SK-MEL-5 (cell line): Measurements from ENCODE around the gene TRIM16. TPM values are rescaled to one million over a fixed set of nuclear protein-coding genes. Genes with fewer than 3 reads are reported as not detected.
"Not testable (repeated sequence)": the region's sequence is repeated elsewhere in the genome, so short reads cannot be mapped to it uniquely, and the experiment has no call there.

Source experiments
- DNase-seq: peaks from one replicate; pipeline ENCODE4 v3.0.0-alpha.2; 2016; ENCODE audit warnings: low read depth, low spot score
- in situ Hi-C: cut with HindIII; loops from 2 replicates; pipeline ENCODE4 v1.10.0; 2016; ENCODE audit warnings: low sequenced_read_pairs, high pct_unique_total_duplicates, low pct_unique_long_range_greater_than_20kb
- total RNA-seq: library from RNA; depleted of rRNA; stranded (reverse); fragments of >200 nt; shearing (Covaris generic); gene quantifications from 2 replicates; pipeline ENCODE4 v1.2.3, GENCODE V29; 2014

Gene TRIM16
- total RNA-seq, 1 experiment from 2014 or later = 29.8 TPM

- in situ Hi-C loops, DNase-seq: not testable (repeated sequence)
These were observed 42.1 kb downstream of the TRIM16 start for GRCh38 chr17:15642014-15642413.

GRCh38 chr17:15630930-15631453, 53.1 kb downstream of the TRIM16 start:
- in situ Hi-C loops, DNase-seq: not testable (repeated sequence)

- DNase-seq, in situ Hi-C loops: not testable (repeated sequence)
These were observed 54.1 kb downstream of the TRIM16 start for GRCh38 chr17:15629991-15630390.

- in situ Hi-C loops, DNase-seq: not testable (repeated sequence)
These were observed 60.4 kb downstream of the TRIM16 start for GRCh38 chr17:15623661-15624209.

- in situ Hi-C loops, DNase-seq: not testable (repeated sequence)
These were observed 60.9 kb downstream of the TRIM16 start for GRCh38 chr17:15623255-15623654.

- in situ Hi-C loops, DNase-seq: not testable (repeated sequence)
These were observed 62.0 kb downstream of the TRIM16 start for GRCh38 chr17:15622124-15622523.

GRCh38 chr17:15619331-15620058, 64.6 kb downstream of the TRIM16 start, which contains the start of gene FBXW10B:
FBXW10B (minus strand) TSS chr17:15619704; CDS start chr17:15619512, 192 bp downstream.
- in situ Hi-C loops, DNase-seq: not testable (repeated sequence)

- DNase-seq, in situ Hi-C loops: not testable (repeated sequence)
These were observed 67.3 kb downstream of the TRIM16 start for GRCh38 chr17:15616828-15617227.

- DNase-seq, in situ Hi-C loops: not testable (repeated sequence)
These were observed 68.3 kb downstream of the TRIM16 start for GRCh38 chr17:15615850-15616249.

- in situ Hi-C loops, DNase-seq: not testable (repeated sequence)
These were observed 71.0 kb downstream of the TRIM16 start for GRCh38 chr17:15613111-15613510.

- DNase-seq, in situ Hi-C loops: not testable (repeated sequence)
These were observed 91.2 kb downstream of the TRIM16 start for GRCh38 chr17:15592960-15593359.

- in situ Hi-C loops, DNase-seq: not testable (repeated sequence)
These were observed 92.1 kb downstream of the TRIM16 start for GRCh38 chr17:15591986-15592385.

GRCh38 chr17:15590844-15591243, 93.3 kb downstream of the TRIM16 start:
- in situ Hi-C loops, DNase-seq: not testable (repeated sequence)

- in situ Hi-C loops, DNase-seq: not testable (repeated sequence)
These were observed 94.3 kb downstream of the TRIM16 start for GRCh38 chr17:15589544-15590536.

GRCh38 chr17:15588017-15588416, 96.1 kb downstream of the TRIM16 start:
- DNase-seq, in situ Hi-C loops: not testable (repeated sequence)

GRCh38 chr17:15583313-15583712, 100.8 kb downstream of the TRIM16 start:
- in situ Hi-C loops, DNase-seq: not testable (repeated sequence)

GRCh38 chr17:15581462-15581861, 102.6 kb downstream of the TRIM16 start:
- DNase-seq, in situ Hi-C loops: not testable (repeated sequence)
